Activated T-cell treated with anti-CD3 and anti-CD28 coated beads, Interleukin-2, amount 50 U/mL, for 1 hour (primary cell): ENCODE results near the gene NUBP2.
"Not testable (repeated sequence)": the region's sequence is repeated elsewhere in the genome, so short reads cannot be mapped to it uniquely, and the experiment has no call there.

Source experiments
- DNase-seq: peaks from one replicate; pipeline ENCODE4 v3.0.0-alpha.2; 2020

Gene NUBP2

DNA sequence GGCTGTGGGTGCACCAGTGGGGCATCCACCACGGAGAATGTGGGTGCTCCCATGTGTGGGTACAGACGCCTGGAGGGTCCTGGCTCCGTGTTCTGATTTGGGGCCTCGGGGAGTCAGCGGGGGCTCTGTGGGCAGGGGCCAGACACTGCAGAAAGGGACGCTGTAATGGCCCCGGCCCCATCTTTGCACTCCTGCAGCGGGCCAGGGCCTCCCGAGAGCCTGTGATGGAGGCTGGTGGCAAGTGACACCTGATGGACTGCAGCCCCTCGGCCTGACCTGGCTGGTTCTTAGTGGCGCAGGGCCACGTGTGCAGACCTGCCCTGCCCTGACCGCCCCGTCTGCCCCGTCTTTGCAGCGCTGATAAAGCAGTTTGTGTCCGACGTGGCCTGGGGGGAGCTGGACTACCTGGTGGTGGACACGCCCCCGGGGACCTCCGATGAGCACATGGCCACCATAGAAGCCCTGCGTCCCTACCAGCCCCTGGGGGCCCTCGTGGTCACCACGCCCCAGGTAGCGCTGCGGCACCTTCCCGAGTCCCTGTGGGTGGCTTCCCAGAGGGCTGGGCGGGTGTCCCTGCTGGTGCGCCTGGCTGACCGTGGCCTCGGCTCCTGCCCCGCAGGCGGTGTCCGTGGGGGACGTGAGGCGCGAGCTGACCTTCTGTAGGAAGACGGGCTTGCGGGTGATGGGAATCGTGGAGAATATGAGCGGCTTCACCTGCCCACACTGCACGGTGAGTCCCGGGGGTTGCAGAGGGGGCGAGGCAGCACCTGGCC lies 4.7 kb downstream of the NUBP2 start:
- no peak for DNase-seq

DNA sequence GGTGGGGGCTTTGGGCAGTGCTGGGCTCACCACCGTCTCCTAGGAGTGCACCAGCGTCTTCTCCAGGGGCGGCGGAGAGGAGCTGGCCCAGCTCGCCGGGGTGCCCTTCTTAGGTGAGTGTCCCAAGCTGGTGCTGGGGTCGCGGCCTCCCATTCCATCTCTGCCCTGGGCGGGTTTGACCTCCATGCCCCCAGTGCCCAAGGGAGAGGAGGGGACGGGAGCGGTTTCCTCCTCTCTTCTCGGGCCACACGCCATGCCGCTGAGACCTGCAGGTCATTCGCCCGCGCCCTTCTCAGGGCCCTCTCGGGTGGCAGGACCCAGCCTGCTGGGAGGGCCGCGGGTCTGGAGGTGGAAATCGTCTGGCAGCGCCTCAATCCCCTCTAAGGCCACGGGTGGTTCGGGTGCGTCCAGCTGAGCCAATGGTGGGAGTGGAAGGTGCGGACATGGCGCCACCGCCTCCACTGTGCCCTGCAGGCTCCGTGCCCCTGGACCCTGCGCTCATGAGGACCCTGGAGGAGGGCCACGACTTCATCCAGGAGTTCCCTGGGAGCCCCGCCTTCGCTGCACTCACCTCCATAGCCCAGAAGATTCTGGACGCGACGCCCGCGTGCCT lies 5.4 kb downstream of the NUBP2 start:
- no peak for DNase-seq

GRCh38 chr16:1788708-1789100 lies 5.9 kb downstream of the NUBP2 start:
- DNase-seq: no peak

GRCh38 chr16:1789643-1790045 lies 6.9 kb downstream of the NUBP2 start:
- DNase-seq: peak; percentile 18

DNA sequence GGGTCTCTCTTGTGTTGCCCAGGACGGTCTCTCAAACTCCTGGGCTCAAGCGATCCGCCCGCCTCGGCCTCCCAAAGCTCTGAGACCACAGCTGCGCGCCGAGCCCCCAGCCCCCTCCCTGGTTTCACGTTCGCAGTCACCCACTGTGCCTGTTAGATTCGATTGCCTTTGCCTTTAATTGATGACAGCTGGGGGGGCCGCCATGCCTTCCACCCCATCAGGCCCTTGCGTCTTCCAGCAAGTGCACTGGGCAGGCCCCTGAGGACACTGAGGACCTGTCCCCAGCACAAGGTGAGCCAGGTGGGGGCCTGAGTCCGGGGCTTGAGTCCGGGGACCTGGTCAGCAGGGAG lies 7.5 kb downstream of the NUBP2 start:
- DNase-seq: no peak

DNA sequence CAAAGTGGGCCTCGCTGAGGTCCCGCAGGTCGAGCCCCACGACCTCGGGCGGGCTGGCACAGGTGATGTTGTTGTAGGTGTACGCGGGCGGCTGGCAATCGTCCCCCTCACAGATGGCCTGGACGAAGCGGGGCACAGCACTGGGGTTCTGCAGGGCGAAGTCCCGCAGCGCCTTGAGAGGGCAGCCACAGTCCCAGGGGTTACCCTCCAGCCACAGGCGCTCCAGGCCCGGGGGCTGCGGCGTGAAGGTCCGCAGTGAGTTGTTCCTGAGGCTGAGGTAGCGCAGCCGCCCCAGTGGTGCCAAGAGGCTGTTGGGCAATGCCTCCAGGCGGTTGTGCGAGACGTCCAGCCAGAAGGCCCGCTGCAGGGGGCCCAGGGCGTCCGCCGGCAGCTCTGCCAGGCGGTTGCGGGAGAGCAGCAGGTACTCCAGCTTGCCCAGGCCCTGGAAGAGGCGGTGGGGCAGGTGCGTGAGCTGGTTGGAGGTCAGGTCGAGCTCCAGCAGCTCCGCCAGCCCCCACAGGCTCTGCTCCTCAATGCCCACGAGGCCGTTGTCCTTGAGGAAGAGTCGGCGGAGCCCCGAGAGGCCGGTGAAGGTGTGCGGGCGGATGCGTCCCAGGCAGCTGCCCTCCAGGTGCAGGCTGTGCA lies 8.0 kb downstream of the NUBP2 start:
- DNase-seq: peak; percentile 17

DNA sequence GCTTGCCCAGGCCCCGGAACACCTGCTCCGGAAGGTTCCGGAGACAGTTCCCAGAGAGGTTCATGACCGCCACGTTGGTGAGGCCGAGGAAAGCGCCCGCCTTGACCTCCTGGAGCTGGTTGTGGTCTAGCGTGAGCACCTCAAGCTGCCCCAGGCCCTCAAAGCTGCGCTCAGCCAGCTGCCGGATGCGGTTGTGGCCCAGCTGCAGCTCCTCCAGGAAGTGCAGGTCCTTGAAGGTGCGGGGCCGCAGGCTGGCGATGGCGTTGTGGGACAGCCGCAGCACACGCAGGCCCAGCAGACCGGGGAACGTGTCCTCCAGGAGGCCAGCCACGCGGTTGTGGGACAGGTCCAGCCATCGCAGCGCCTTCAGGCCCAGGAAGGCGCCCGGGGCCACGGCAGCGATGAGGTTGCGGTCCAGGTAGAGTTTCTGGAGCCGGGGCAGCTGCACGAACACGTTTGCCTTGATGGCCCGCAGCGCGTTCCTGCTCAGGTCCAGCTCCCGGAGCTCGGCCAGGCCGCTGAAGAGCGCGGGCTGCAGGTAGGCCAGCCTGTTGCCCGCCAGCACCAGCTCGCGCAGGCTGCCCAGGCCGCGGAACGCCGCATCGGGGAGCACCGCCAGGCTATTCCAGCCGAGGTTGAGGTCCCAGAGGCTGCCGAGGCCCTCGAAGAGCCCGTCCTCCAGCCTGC lies 8.6 kb downstream of the NUBP2 start:
- peak; percentile 17 for DNase-seq

GRCh38 chr16:1791943-1792812 lies 9.4 kb downstream of the NUBP2 start:
- no peak for DNase-seq

- DNase-seq: no peak
Observed at GRCh38 chr16:1792836-1793577, 10.2 kb downstream of the NUBP2 start.

GRCh38 chr16:1793578-1794220 lies 10.9 kb downstream of the NUBP2 start, which contains the start of gene IGFALS:
Gene IGFALS (minus strand): TSS chr16:1793705. CDS start chr16:1793652, 53 bp downstream.
- DNase-seq: no peak

DNA sequence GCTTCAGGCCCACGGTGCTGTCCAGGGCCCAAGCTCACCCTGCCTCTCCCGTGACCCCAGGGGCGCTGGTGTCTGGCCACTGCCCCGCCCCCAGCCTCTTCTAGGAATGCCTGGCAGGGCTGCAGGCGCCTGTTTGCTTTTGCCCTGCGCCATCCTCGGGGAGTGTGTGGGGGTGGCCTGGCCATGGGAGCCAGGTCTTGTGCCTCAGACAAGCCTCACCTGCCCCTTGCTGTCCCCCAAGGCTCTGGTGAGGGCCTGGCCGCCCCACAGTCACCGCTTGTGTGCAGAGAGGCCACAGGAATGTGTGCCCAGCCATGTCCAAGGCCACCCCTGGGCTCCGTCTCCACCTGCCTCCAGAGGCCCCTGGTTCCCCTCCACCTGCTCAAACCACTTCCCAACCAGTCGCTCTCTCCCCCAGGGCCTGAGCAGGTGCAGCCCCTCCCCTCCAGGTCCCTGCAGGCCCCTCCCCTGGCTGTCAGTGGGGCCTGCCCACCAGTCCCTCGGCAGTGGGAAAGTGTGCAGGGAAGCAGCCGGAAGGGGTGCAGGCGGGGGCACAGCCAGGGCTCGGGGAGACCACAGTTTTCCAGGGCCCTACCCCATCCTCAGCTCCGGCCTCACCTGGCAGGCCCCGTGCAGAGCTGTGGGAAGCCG lies 11.6 kb downstream of the NUBP2 start:
- no peak for DNase-seq

GRCh38 chr16:1794908-1795666 lies 12.3 kb downstream of the NUBP2 start:
- DNase-seq: no peak

- not testable (repeated sequence) for DNase-seq
Observed at GRCh38 chr16:1799263-1799662, 16.5 kb downstream of the NUBP2 start.

- no peak for DNase-seq
Observed at GRCh38 chr16:1800701-1801100, 17.9 kb downstream of the NUBP2 start.

DNA sequence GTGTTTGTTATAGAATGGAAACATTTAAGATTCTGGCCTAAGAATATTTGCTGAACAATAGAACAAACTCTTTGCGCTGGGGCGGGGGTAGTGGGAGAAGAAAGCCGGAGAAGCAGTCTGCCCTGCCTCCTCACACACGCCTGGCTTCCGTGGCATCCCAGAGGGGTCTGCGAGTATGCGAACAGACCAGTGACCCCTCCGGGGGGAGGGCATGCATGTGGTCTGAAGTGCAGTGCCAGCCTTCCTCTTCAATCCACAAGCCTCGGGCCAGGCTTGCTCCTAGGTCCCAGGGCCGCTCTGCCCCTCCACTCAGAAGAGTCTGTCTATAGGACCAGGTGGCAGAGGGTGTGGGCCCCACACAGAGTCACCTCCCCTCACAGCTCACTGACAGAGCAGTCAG lies 24.9 kb downstream of the NUBP2 start:
- no peak for DNase-seq

DNA sequence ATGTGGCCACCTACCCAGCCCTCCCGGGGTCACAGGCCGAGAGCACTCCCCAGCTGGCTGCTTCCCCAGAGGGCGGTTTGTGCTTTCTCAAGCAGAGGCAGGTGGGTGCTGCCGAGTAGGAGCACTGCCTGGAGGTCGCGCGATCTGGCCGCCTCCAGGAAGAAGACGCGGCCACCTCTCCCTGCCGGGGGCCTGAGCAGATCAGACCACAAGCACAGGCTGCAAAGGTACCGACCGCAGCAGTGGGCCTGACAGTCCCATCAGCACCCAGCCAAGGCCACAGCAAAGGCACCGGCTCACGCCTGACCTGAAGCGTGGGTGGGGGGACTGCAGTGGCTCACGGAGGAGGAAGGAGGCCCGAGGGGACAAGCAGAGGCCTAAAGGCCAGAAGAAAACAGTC lies 25.9 kb downstream of the NUBP2 start:
- DNase-seq: no peak

- DNase-seq: no peak
Observed at GRCh38 chr16:1809281-1809801, 26.6 kb downstream of the NUBP2 start.

GRCh38 chr16:1810106-1810505 lies 27.3 kb downstream of the NUBP2 start:
- no peak for DNase-seq

GRCh38 chr16:1810536-1810935 lies 27.8 kb downstream of the NUBP2 start:
- DNase-seq: no peak

DNA sequence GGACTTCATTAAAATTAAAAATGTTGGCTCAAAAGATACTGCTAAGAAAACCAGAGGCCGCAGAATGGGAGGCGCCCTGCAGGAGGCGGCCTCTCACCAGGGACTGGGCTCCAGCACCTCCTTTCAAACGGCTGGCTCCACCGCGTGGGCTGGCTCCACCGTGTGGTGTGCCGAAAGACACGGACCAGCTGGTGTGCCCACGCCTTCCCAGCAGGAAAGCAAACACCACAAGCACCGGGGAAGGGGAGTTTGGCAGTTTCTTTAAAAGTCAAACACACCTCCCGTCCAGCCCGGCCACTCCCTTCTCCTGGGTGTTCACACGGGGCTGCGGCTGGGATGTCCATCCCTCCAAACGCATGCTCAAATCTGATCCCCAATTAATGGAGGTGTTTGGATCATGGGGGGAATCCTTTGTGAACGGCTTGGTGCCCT lies 30.0 kb downstream of the NUBP2 start:
- peak; percentile 57 for DNase-seq
